ENCODE data around the gene PLEKHB2.

The PLEKHB2 gene

DNA sequence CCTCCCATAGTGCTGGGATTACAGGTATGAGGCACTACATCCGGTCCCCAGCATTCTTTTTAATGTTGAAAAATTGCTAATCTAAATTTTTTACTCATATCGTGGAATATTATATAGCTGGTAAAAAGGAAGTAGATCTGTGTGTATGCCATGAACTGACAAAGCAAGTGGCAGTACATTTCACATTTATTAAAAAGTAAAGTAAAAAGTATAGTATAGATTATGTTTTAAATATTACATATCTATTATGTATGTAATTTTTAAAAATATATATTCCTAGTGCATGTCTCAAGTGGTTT lies 25.1 kb downstream of the PLEKHB2 start:
- TF ChIP-seq, protein P1, sequence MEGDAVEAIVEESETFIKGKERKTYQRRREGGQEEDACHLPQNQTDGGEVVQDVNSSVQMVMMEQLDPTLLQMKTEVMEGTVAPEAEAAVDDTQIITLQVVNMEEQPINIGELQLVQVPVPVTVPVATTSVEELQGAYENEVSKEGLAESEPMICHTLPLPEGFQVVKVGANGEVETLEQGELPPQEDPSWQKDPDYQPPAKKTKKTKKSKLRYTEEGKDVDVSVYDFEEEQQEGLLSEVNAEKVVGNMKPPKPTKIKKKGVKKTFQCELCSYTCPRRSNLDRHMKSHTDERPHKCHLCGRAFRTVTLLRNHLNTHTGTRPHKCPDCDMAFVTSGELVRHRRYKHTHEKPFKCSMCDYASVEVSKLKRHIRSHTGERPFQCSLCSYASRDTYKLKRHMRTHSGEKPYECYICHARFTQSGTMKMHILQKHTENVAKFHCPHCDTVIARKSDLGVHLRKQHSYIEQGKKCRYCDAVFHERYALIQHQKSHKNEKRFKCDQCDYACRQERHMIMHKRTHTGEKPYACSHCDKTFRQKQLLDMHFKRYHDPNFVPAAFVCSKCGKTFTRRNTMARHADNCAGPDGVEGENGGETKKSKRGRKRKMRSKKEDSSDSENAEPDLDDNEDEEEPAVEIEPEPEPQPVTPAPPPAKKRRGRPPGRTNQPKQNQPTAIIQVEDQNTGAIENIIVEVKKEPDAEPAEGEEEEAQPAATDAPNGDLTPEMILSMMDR (conservative IDR thresholded peaks at IDR 0.05): no peak
- no peak overlapping the region for H3K27ac ChIP-seq

DNA sequence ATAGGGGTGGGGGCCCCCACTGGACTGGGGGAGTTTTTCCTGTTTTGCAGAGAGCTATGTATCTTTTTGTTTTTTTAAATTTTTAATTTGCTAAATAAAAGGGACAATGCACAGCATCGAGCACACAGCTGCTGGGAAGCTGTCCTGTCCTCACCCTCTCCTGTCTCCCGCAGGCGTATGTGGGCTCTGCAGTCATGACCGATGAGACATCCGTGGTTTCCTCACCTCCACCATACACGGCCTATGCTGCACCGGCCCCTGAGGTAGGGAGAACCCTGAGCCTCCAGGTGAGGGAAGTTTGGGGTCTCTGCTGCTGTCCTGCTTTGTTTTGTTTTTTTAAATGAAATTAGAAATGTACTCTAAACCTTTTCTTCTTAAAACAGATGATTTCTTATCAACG lies 27.6 kb downstream of the PLEKHB2 start:
- TF ChIP-seq, protein P1 (conservative IDR thresholded peaks at IDR 0.05): no peak
- H3K27ac ChIP-seq: no peak overlapping the region

DNA sequence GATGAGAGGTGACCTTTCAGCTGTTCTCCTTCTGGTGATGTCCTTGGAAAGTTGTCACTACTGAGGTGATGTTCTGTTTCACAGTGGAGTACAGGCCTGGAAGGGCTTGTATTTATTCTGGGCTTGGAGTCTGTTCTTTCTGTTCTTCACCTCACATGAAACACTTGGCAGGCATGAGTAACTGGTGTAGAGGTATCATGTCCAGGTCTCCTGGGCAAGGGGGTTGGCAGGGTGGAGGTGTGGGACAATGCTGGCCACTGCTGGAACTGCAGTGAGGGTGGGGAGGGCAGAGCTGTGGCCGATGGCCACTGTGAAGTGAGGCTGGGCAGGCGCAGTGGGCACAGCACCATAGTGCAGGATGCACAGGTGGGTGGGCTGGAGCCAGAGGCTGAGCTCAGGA lies 35.4 kb downstream of the PLEKHB2 start:
- no peak overlapping the region for H3K27ac ChIP-seq
- TF ChIP-seq, protein P1 (conservative IDR thresholded peaks at IDR 0.05): no peak

DNA sequence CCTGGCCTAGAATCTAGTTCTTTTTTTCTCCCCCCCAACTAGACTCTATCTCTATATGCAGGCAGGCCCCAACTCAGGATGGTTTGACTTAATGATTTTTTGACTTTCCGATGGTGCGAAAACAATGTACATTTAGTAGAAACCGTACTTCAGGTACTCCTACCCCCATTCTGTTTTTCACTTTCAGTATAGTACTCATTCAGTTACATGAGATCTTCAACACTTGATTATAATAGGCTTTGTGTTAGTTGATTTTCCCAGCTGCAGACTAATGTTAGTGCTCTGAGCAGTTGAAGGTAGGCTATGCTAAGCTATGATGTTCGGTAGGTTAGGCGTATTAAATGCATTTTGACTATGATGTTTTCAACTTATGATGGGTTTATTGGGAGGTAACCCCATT lies 37.7 kb downstream of the PLEKHB2 start:
- TF ChIP-seq, protein P1 (conservative IDR thresholded peaks at IDR 0.05): no peak
- H3K27ac ChIP-seq: no peak overlapping the region

DNA sequence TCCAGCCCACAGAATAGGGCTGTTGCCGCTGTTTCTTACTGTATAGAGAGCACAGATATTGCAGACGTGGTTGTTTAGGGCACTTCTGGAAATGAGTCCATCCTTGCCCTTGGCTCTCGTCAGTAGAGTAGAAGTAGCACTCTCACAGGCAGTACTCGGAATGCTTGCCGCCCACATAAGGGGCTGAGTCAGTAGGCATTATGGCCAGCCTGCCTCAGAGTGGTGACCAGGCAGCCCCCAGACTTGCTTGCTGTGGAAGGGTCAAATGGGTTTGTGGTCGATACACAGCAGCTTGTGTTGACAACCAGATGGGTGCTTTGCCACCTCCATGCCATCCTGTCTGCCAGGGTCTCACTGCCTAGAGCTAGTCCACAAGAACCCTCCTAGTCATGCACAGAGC lies 38.7 kb downstream of the PLEKHB2 start:
- TF ChIP-seq, protein P1 (conservative IDR thresholded peaks at IDR 0.05): no peak
- H3K27ac ChIP-seq: no peak overlapping the region

DNA sequence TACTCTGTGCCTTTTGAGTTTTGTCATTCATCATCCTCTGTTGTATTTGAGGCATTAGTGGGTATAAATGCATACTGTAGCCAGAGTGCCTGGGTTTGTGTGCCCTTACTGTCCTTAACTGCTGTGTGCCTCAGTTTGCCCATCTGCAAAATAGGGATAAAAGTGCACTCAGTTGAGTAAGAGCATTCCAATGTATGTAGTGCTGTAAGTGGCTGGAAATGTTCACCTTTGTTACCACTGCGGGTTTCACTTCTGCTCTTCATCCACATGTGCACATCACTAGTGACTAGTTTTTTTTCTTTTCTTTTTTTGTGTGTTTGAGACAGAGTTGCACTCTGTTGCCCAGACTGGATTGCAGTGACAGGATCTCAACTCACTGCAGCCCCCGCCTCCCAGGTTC lies 39.9 kb downstream of the PLEKHB2 start:
- no peak overlapping the region for H3K27ac ChIP-seq
- TF ChIP-seq, protein P1 (conservative IDR thresholded peaks at IDR 0.05): no peak

DNA sequence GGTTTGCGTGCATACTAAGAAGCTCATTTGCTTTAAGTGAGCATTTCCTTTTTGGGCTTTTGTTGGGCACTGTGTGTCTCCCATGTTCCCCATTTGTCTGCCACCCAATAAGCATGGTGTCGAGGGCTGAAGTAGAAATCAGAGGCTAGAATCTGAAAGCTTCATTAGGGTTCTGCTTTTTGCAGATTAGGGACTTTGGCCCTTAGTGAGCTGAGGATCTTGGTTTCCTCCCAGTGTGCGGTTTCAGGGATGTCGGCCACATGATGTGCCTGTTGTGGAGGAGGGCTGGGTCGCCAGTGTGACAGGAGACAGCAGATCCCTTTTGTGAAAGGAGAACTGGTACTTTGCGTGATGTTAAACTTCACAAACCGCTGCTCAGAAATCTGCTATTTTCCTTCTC lies 41.1 kb downstream of the PLEKHB2 start:
- H3K27ac ChIP-seq: no peak overlapping the region
- TF ChIP-seq, protein P1 (conservative IDR thresholded peaks at IDR 0.05): no peak

DNA sequence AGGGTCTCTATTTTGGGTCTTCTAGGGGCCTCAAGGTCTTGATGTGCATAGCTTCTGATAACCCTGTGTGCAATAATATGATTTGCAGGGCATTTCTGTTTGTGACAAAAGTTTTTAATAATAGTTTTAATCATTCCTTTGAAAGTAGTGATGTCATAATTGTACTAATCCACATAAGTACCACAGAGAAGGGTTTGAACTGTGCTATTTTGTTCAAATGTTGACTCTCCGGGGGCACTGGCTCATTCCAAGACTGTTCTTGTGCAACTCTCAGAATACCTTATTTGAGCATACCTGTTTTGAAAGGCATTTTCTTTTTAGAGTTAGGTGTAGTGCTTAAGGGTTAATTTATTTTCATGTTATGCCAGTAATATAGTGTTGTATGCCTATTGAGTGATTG lies 41.6 kb downstream of the PLEKHB2 start:
- no peak overlapping the region for H3K27ac ChIP-seq
- TF ChIP-seq, protein P1 (conservative IDR thresholded peaks at IDR 0.05): no peak

Measured in VCaP (cell line).